Effector memory CD8-positive, alpha-beta T cell (primary cell): ENCODE results near the gene PRKCZ.
"Not testable (repeated sequence)": the region's sequence is repeated elsewhere in the genome, so short reads cannot be mapped to it uniquely, and the experiment has no call there.

Source experiments
- ATAC-seq: fragments of 150-1000 bp; cut with Tn5 transposase; replicated peaks from 2 replicates; pipeline ENCODE4 v1.10.0; 2021; ENCODE audit warnings: mild to moderate bottlenecking, moderate library complexity
- DNase-seq, 3 experiments: peaks; one replicate each; pipeline ENCODE4 v3.0.0; 2021
- H3K27ac Mint-ChIP-seq, 2 donors: one replicate each; pipeline ENCODE4 v1.8.0; 2022; ENCODE audit warnings: mild to moderate bottlenecking in 2 of 2, mixed read lengths in 2 of 2, moderate library complexity in 2 of 2
- H3K27me3 Mint-ChIP-seq, 2 donors: one replicate each; pipeline ENCODE4 v1.8.0; 2022; ENCODE audit warnings: mixed read lengths in 2 of 2
- H3K36me3 Mint-ChIP-seq: one replicate; pipeline ENCODE4 v1.8.0; 2022; ENCODE audit warnings: mild to moderate bottlenecking, moderate library complexity, mixed read lengths; ENCODE audit not compliant: insufficient read depth
- H3K4me1 Mint-ChIP-seq, 2 donors: one replicate each; pipeline ENCODE4 v1.8.0; 2022; ENCODE audit warnings: low read depth in 2 of 2, mixed read lengths in 2 of 2
- H3K4me3 Mint-ChIP-seq, 2 donors: one replicate each; pipeline ENCODE4 v1.8.0; 2022; ENCODE audit warnings: mild to moderate bottlenecking in 2 of 2, mixed read lengths in 2 of 2, moderate library complexity in 2 of 2
- H3K9me3 Mint-ChIP-seq, 2 donors: one replicate each; pipeline ENCODE4 v1.8.0; 2022; ENCODE audit warnings: mixed read lengths in 2 of 2

Gene PRKCZ

DNA sequence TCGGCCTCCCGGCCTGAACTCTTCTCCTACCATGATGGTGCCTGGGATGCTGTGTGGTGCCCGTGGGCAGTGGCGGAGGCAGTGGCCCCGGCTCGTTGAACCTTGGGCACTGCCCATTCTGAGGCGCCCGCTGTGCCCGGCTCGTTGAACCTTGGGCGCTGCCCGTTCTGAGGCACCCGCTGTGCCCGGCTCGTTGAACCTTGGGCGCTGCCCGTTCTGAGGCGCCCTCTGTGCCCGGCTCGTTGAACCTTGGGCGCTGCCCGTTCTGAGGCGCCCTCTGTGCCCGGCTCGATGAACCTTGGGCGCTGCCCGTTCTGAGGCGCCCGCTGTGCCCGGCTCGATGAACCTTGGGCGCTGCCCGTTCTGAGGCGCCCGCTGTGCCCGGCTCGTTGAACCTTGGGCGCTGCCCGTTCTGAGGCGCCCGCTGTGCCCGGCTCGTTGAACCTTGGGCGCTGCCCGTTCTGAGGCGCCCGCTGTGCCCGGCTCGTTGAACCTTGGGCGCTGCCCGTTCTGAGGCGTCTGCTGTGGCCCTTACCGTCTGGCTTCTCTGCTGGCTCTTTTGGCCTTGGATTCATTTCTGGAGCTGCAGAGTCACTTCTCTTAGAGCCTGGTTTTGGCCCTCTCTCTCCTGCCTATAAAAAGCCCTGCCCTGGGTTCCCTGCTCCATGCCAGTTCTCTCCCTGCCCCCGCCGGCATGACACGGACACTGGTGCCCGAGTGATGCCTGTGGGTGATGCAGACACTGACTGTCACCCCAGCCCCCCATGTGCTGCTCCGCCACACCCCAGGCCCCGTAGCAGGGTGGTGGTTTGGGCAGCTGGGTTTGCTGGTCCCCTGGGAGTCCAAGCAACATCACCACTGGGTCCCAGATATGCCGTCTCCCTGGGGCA is 44.3 kb downstream of the PRKCZ start:
- not testable (repeated sequence) for ATAC-seq, DNase-seq, H3K36me3 Mint-ChIP-seq, H3K4me3 Mint-ChIP-seq, H3K27me3 Mint-ChIP-seq, H3K9me3 Mint-ChIP-seq, H3K4me1 Mint-ChIP-seq
- peak overlapping the region in 1 of 2 donors; percentile 19 for H3K27ac Mint-ChIP-seq

DNA sequence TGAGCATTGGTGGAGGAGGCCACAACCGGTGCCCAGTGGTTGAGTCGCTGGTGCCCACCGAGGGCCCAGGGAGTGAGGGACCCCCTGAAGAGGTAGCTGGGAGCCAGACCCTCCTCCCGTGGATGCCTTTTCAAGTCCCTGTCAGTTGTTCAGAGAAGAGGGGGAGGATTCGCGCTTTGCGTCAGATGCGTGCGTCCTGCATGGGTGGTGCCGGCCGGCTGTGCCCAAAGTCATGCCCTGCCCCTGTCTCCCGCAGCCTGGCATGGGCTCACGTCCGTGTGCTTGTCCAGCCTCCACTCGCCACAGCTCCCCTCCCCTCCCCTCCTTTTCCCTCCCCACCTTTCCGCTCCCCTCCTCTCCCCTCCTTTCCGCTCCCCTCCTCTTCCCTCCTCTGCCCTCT is 45.2 kb downstream of the PRKCZ start:
- no peak for DNase-seq
- H3K27ac Mint-ChIP-seq: no peak overlapping the region
- peaks cover 3 to 7% of the 10 kb centered on the region in 2 donors for H3K4me1 Mint-ChIP-seq
- no peak overlapping the region for H3K4me3 Mint-ChIP-seq
- H3K27me3 Mint-ChIP-seq: no peaks in the 10 kb centered on the region
- peaks cover 2% of the 10 kb centered on the region for H3K36me3 Mint-ChIP-seq
- no peaks in the 10 kb centered on the region for H3K9me3 Mint-ChIP-seq
- no peak for ATAC-seq

DNA sequence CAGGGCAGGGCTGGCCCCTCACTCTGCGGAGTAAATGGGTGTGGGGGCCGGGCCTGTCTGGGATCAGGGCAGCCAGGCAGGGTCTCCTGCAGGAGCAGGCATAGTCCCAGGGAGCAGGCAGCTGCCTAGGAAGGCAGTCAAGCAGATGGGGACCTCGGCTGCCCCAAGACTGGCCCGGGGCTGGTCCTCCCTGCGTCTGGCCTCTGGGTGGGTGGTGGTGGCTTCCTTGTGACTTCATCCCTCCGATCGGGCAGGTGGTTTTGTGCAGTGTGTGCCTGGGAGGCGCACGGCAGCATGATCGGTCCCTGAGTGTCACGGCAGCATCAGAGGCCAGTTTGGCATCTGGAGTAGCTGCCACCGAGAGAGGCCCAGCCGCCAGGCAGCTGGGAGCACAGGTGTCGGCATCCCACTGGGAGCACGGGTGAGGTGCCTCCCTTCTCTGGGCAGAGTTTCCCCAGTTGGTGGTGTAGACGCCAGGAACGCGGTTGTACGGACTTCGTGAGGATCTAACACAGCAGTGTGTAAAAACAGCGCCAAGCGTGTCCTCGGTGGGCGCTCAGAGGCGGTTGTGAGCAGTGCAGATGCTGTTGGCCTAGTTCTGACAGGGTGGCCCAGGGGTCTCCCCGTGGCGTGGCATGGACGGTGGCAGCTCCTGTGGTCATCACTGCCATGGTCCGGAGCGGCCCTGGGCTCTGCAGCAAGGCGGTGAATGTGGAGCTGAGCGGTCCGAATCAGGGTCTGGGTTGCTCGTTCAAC is 45.9 kb downstream of the PRKCZ start:
- no peak for DNase-seq
- H3K27ac Mint-ChIP-seq: no peak overlapping the region
- H3K9me3 Mint-ChIP-seq: no peaks in the 10 kb centered on the region
- H3K36me3 Mint-ChIP-seq: peaks cover 2% of the 10 kb centered on the region
- no peak for ATAC-seq
- no peak overlapping the region for H3K4me3 Mint-ChIP-seq
- H3K27me3 Mint-ChIP-seq: no peaks in the 10 kb centered on the region
- H3K4me1 Mint-ChIP-seq: peaks cover 5 to 10% of the 10 kb centered on the region in 2 donors

DNA sequence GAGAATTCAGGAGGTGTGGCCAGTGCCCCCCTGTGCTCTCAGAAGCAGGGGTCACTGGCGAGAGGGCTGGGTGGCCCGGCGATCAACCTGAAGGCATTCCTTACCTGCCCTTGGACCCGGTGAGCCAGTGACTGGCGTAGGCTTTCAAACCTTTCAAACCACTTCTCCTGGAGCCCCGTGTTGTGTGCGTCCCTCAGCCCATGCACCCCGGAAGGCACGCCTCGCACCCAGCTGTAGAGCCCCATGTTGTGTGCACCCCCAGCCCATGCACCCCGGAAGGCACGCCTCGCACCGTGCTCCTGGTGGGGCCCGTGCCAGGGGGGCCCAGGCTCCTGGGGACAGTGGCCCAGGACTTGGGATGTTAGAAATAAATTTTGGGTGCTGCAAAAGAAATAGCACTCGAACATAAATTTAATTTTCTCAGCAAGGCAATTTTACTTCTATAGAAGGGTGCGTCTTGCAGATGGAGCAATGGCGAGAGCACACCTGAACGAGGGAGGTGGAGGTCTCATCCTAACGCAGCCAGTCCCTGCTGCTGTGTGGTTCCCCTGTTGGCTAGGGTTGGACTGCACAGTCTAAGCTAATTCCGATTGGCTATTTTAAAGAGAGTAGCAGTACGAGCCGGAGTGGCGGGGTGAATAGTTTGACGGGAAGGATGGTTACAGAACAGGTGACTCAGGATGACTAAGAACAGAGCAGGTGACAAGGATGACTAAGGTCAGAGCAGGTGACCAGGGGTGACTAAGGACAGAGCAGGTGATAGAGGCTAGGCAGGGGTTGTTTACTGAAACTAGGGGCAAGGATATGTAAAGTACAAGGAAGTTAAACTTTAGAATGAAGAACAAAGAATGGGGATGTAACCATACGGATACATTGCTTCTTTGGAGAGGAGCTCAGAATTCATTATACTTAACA is 47.4 kb downstream of the PRKCZ start:
- DNase-seq (no peak), ATAC-seq (no peak)
- no peak overlapping the region for H3K27ac Mint-ChIP-seq
- no peak overlapping the region for H3K4me3 Mint-ChIP-seq
- H3K4me1 Mint-ChIP-seq: peaks cover 8 to 9% of the 10 kb centered on the region in 2 donors
- H3K9me3 Mint-ChIP-seq: no peaks in the 10 kb centered on the region
- peaks cover 2% of the 10 kb centered on the region for H3K36me3 Mint-ChIP-seq
- no peaks in the 10 kb centered on the region for H3K27me3 Mint-ChIP-seq

DNA sequence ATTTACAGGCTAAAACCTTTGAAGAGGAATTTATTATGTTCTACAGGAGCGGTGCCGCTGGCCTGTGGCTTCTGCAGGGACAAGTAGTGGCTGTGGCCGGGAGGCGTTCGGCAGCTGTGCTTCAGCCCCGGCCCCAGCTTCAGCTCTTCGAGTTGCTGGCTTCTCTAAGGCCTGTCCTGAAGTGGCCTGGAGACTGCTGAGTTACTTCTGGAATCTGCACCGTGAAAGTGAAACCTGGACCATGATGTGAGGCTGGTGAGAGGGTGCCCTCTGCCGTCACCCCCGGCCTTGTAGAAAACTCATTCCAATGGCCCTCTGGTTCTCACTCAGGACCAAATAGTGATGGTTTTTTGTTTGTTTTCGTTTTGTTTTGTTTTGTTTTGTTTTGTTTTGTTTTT is 48.1 kb downstream of the PRKCZ start:
- Mint-ChIP-seq H3K4me3 (no peak overlapping the region), H3K27me3 (no peaks in the 10 kb centered on the region), H3K36me3 (peaks cover 2% of the 10 kb centered on the region), H3K9me3 (no peaks in the 10 kb centered on the region), H3K4me1 (peaks cover 8 to 9% of the 10 kb centered on the region in 2 donors), H3K27ac (no peak overlapping the region)
- DNase-seq (no peak), ATAC-seq (no peak)

DNA sequence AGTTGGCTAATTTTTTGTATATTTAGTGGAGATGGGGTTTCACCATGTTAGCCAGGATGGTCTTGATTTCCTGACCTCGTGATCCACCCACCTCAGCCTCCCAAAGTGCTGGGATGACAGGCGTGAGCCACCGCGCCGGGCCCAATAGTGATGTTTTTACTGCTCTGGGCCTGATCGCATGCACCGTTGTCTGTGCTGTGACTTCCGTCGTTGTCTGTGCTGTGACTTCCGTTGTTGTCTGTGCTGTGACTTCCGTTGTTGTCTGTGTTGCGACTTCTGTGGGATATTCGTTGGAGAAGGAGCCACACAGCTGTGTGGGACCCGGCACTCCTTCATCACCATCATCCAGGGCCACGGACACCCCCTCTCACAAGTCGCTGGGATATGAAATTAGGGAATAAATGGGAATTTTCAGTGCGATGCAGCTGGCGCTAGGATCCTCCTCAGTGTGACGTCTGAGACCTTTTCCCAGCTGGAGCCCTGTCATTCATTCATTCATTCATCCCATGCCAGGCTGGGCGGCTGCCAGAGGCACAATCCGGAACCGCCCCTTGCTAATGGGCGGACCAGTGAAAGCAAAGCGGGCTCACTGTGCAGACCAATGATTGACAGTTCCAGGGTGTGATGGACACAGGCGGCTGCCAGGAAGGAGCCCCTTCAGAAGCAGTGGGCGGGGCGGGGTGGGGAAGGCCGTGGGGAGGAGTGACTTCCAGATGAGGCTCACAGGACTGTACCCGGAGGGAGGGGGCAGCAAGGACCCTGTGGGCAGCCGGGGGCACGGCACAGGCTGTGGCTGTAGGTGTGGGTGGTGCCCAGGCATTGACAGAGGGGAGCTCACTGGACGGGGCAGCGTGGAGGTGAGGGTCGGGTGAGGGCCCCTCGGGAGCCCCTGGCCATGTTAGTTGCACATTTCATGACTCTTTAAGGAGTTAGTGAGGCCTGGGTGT is 48.9 kb downstream of the PRKCZ start:
- H3K4me3 Mint-ChIP-seq: no peak overlapping the region
- no peaks in the 10 kb centered on the region for H3K27me3 Mint-ChIP-seq
- no peak overlapping the region for H3K27ac Mint-ChIP-seq
- H3K4me1 Mint-ChIP-seq: peaks cover 8 to 9% of the 10 kb centered on the region in 2 donors
- DNase-seq: no peak
- H3K9me3 Mint-ChIP-seq: no peaks in the 10 kb centered on the region
- no peak for ATAC-seq
- H3K36me3 Mint-ChIP-seq: peaks cover 3% of the 10 kb centered on the region

DNA sequence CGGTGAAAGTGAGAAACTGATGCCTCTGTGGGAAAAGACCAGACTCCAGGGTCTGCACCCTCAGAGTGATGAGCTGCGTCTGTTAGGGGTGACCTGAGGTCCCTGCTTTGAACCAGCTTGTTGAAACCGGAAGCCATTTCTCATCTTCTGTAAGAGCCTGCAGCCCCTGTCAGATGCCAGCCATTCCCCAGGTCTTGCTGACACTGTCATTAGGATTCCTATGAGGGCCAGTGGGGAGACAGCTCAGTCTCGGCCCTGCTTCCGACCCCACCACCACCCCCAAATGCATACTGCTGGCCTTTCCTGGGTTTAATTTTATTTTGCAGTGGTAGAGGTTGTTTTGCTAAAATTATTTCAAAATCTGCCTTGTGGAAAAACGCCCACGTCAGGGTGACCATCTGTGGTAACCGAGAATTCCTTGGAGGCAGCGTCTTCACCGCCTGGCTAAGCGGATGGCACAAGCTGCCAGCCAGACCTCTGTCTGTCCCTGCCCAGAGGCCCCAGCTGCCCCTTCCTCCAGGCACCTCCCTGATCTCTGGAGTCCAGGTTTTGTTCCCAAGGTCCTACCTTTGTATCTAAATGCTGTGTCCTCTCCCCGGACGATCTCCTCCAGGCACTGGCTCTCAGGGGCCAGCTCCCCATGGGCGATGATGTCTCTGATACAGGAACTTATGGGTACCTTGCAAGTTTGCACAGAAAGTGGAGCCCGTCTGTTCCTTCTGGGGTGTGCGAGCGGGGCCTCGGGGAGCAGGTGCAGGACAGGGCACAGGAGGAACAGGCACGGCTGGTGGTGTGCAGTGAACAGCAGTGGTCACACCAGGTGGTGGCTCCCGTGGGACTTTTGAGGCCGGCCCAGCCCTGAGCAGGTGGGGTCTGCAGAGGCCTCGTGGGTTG is 49.9 kb downstream of the PRKCZ start:
- H3K27ac Mint-ChIP-seq: peak overlapping the region in 1 of 2 donors; percentile 29
- H3K27me3 Mint-ChIP-seq: no peaks in the 10 kb centered on the region
- ATAC-seq (no peak), DNase-seq (no peak)
- H3K36me3 Mint-ChIP-seq: peaks cover 3% of the 10 kb centered on the region
- peaks cover 8% of the 10 kb centered on the region in 2 donors for H3K4me1 Mint-ChIP-seq
- H3K9me3 Mint-ChIP-seq: no peaks in the 10 kb centered on the region
- no peak overlapping the region for H3K4me3 Mint-ChIP-seq

DNA sequence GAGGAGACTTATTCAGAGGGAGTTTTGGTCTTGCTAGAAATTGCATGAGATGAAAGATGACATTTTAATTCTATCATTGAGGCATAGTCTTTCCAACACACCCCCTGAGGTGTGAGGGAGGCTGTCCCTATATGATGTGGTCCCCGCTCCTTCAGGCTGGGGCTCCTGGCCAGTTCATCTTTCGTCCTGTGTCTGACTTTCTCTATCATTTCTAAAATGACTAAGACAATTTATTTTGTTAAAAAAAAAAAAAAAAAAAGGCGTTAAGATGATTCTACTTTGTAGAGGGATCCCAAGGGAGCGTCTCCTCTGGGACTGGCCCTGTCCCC is 50.5 kb downstream of the PRKCZ start:
- H3K27ac Mint-ChIP-seq: no peak overlapping the region
- peaks cover 3% of the 10 kb centered on the region for H3K36me3 Mint-ChIP-seq
- ATAC-seq: no peak
- no peak for DNase-seq
- peaks cover 8% of the 10 kb centered on the region in 2 donors for H3K4me1 Mint-ChIP-seq
- H3K9me3 Mint-ChIP-seq: no peaks in the 10 kb centered on the region
- H3K27me3 Mint-ChIP-seq: no peaks in the 10 kb centered on the region
- no peak overlapping the region for H3K4me3 Mint-ChIP-seq

DNA sequence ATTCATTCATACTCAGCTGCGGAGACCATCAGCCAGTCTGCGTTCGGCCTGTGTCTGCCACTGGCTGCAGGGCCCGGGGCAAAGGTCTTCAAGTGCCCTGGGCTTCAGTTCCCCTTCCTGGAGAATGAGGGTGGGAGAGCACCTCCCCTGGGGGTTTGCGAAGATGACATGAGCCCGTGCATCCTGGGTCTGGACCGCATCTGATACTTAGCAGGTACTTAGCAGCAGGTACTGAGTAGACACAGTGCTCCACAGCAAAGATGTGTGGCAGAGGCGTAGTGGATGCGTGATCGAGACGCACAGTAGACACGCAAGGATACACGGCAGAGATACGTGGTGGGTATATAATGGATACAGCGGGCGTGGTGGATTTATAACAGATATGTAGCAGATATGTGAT is 51.3 kb downstream of the PRKCZ start:
- H3K36me3 Mint-ChIP-seq: peaks cover 3% of the 10 kb centered on the region
- DNase-seq: no peak
- H3K9me3 Mint-ChIP-seq: no peaks in the 10 kb centered on the region
- no peak for ATAC-seq
- H3K4me3 Mint-ChIP-seq: no peak overlapping the region
- no peaks in the 10 kb centered on the region for H3K27me3 Mint-ChIP-seq
- H3K4me1 Mint-ChIP-seq: peaks cover 8% of the 10 kb centered on the region in 2 donors
- no peak overlapping the region for H3K27ac Mint-ChIP-seq

DNA sequence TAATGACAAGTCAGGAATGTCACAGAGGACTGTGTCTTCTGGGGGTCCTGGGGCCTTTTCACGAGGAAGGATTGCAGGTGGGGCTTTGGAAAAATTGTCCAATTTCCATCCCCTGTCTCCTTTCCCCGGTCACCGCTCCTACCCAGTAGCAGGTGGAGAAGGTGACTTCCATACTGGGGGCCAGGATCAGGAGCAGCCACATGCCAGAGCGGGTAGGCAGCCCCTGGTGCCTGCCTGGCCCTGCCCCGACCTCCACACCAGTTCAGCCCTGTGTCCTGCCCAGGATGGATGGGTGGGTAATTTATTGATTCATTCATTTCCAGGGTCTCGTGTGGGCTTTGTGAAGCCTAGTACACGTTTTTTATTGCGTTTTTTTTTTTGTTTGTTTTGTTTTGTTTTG is 51.7 kb downstream of the PRKCZ start:
- no peak for ATAC-seq
- H3K27me3 Mint-ChIP-seq: no peaks in the 10 kb centered on the region
- no peak for DNase-seq
- H3K9me3 Mint-ChIP-seq: no peaks in the 10 kb centered on the region
- H3K27ac Mint-ChIP-seq: no peak overlapping the region
- peaks cover 3% of the 10 kb centered on the region for H3K36me3 Mint-ChIP-seq
- H3K4me1 Mint-ChIP-seq: peaks cover 8% of the 10 kb centered on the region in 2 donors
- H3K4me3 Mint-ChIP-seq: no peak overlapping the region

DNA sequence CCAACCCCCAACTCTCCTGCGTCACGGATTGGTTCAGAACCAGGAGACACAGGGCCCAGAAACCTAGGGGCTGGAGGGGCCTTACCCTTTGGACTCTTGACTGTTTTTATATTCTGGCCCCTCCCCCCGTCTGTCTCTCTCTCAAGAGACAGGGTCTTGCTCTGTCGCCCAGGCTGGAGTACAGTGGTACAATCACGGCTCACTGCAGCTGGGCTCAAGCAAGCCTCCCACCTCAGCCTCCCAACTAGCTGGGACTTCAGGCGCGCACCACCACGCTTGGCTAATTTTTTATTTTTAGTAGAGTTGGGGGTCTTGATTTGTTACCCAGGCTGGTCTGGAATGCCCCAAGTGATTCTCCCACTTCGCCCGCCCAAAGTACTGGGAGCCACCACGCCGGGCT is 52.5 kb downstream of the PRKCZ start:
- H3K27ac Mint-ChIP-seq: no peak overlapping the region
- DNase-seq (no peak), ATAC-seq (no peak)
- H3K4me3 Mint-ChIP-seq: no peak overlapping the region
- no peaks in the 10 kb centered on the region for H3K27me3 Mint-ChIP-seq
- no peaks in the 10 kb centered on the region for H3K9me3 Mint-ChIP-seq
- H3K4me1 Mint-ChIP-seq: peaks cover 8% of the 10 kb centered on the region in 2 donors
- peaks cover 3% of the 10 kb centered on the region for H3K36me3 Mint-ChIP-seq
